Naive thymus-derived CD4-positive, alpha-beta T cell (primary cell): Measurements from ENCODE around the gene MRPS18A. TPM values are rescaled to one million over a fixed set of nuclear protein-coding genes. Genes with fewer than 3 reads are reported as not detected.
"Not testable (repeated sequence)": the region's sequence is repeated elsewhere in the genome, so short reads cannot be mapped to it uniquely, and the experiment has no call there.

Experiments used
- ATAC-seq: fragments of 150-1000 bp; cut with Tn5 transposase; 2 replicates; pipeline ENCODE4 v1.10.0; 2021; ENCODE audit warnings: mild to moderate bottlenecking, moderate library complexity
- CTCF ChIA-PET: fragments of 350-600 bp; sonication (Branson Sonifier 250); formaldehyde crosslinking; loops from one replicate; lab custom pipeline; 2021; ENCODE audit warnings: antibody characterized with exemption; lab: Charles Lee
- POLR2A ChIA-PET: fragments of 350-600 bp; sonication (Branson Sonifier 250); formaldehyde crosslinking; loops from one replicate; lab custom pipeline; 2021; ENCODE audit warnings: antibody characterized with exemption, inconsistent platforms; lab: Charles Lee
- DNase-seq, 9 donors: peaks; one replicate each; pipeline versions ENCODE4 v3.0.0 to v3.0.0-alpha.2; 2020 to 2022; ENCODE audit warnings: mixed read lengths in 1 of 9
- H3K27ac ChIP-seq: one replicate; pipeline ENCODE4 v1.7.0; 2013; ENCODE audit warnings: mild to moderate bottlenecking, low read depth, low read length, moderate library complexity
- H3K27me3 ChIP-seq, 2 donors: one replicate each; pipeline ENCODE4 v1.7.0; 2013; ENCODE audit warnings: low read length in 2 of 2, mild to moderate bottlenecking in 2 of 2, moderate library complexity in 2 of 2; ENCODE audit not compliant: control insufficient read depth in 2 of 2, insufficient read depth in 2 of 2
- H3K36me3 ChIP-seq, 3 experiments: 1 replicate in 2 of 3; 2 replicates in 1 of 3; pipeline ENCODE4 v1.7.0; 2013; ENCODE audit warnings: low read length in 3 of 3, mild to moderate bottlenecking in 3 of 3, moderate library complexity in 1 of 3; ENCODE audit not compliant: insufficient read depth in 3 of 3, control insufficient read depth in 2 of 3
- H3K4me1 ChIP-seq, 2 donors: one replicate each; pipeline ENCODE4 v1.7.0; 2013; ENCODE audit warnings: low read length in 2 of 2, mild to moderate bottlenecking in 2 of 2, moderate library complexity in 1 of 2; ENCODE audit not compliant: control insufficient read depth in 2 of 2, insufficient read depth in 2 of 2
- H3K4me3 ChIP-seq: 2 replicates; pipeline ENCODE4 v1.7.0; 2013; ENCODE audit warnings: mild to moderate bottlenecking, low read length
- H3K9me3 ChIP-seq, 3 experiments: 1 replicate in 2 of 3; 2 replicates in 1 of 3; pipeline ENCODE4 v1.7.0; 2013; ENCODE audit warnings: low read length in 3 of 3; ENCODE audit not compliant: control insufficient read depth in 2 of 3
- H3K27ac Mint-ChIP-seq, 9 donors: one replicate each; pipeline ENCODE4 v1.8.0; 2020 to 2022; ENCODE audit warnings: mixed read lengths in 9 of 9, mild to moderate bottlenecking in 8 of 9, moderate library complexity in 5 of 9, inconsistent platforms in 2 of 9
- H3K27me3 Mint-ChIP-seq, 5 donors: one replicate each; pipeline ENCODE4 v1.8.0; 2021 to 2022; ENCODE audit warnings: mixed read lengths in 5 of 5, mild to moderate bottlenecking in 1 of 5
- H3K36me3 Mint-ChIP-seq, 5 donors: one replicate each; pipeline ENCODE4 v1.8.0; 2020 to 2022; ENCODE audit warnings: mixed read lengths in 5 of 5, mild to moderate bottlenecking in 3 of 5, inconsistent platforms in 1 of 5
- H3K4me1 Mint-ChIP-seq, 7 donors: one replicate each; pipeline ENCODE4 v1.8.0; 2020 to 2022; ENCODE audit warnings: mixed read lengths in 7 of 7, mild to moderate bottlenecking in 3 of 7, inconsistent platforms in 1 of 7
- H3K4me3 Mint-ChIP-seq, 10 donors: one replicate each; pipeline ENCODE4 v1.8.0; 2020 to 2022; ENCODE audit warnings: mild to moderate bottlenecking in 10 of 10, mixed read lengths in 10 of 10, moderate library complexity in 6 of 10, inconsistent platforms in 2 of 10
- H3K9me3 Mint-ChIP-seq, 11 donors: one replicate each; pipeline ENCODE4 v1.8.0; 2020 to 2022; ENCODE audit warnings: mixed read lengths in 11 of 11, mild to moderate bottlenecking in 4 of 11, inconsistent platforms in 1 of 11, moderate library complexity in 1 of 11
- intact Hi-C, 2 donors: fragments of 100-400 bp; cut with micrococcal nuclease; formaldehyde crosslinking; loops; one replicate each; pipeline ENCODE4 v1.15.1; 2023
- polyA plus RNA-seq, 2 donors: library from polyadenylated mRNA; unstranded; fragments of 300-500 nt; fragmentation: Illumina TruSeq; gene quantifications; one replicate each; pipeline ENCODE4 v1.2.3, GENCODE V29; 2021
- total RNA-seq, 6 experiments: library from RNA in 5 of 6; stranded (reverse) in 5 of 6; gene quantifications; 1 replicate in 5 of 6; 2 replicates in 1 of 6; pipeline ENCODE4 v1.2.3 and lab custom pipeline; 2021 to 2026

MRPS18A gene
- total and polyA plus RNA-seq, 7 experiments from 2014 or later, result 20.9 to 68.4 (median 33.6) TPM

DNA sequence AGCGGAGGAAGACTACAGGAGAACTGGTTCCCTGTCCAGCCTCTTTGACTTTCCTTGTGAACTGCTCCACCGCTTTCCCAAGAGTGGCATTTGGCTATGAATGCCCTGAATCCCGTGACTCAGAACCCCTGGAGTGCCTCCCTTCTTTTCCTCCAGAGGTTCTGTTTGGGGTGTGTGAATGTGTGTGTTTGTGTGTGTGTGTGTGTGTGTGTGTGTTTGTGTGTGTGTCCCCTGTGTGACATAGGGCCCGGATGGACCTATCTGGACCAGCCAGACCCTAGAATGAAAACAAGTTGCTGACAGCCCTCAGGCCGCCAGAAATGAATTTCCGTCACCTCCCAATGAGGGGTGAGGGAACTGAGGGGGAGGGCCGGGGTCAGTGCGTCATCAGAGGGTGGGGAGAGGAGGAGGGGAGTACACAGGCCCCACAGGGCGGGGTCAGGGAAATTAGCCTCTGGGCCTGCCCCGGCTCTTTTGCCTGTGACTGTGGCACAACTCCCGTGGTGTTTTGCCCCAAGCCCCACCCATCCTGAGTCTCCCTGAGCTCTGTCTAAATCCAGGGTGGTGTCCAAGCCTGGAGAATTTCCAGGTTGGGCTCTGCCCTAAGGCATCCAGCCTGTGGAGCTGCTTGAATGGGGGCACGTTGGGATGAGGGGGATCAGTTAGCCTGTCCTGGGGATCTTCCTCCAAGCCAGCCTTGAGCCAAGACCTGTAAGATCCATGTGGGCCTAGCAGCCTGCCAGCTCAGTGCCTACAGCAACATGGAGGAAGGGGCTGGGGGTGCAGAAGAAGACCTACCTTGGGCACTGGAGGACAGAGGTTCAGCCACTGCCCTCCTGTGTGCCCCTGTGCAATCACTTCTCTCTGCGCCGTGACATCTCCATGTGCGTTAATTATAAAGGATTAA is 15.2 kb upstream of the MRPS18A start:
- intact Hi-C loops, result no loop called here
- Mint-ChIP-seq H3K9me3 (peaks cover 0 to 2% (median 0%) of the 10 kb centered on the region in 11 donors), H3K4me3 (peak overlapping the region in 1 of 10 donors; percentile 29), H3K27ac (no peak overlapping the region), H3K27me3 (peaks cover 24 to 45% (median 25%) of the 10 kb centered on the region in 5 donors), H3K36me3 (no peaks in the 10 kb centered on the region), H3K4me1 (peaks cover 0 to 11% (median 0%) of the 10 kb centered on the region in 7 donors)
- Histone ChIP-seq H3K4me3 (no peak overlapping the region), H3K27ac (no peak overlapping the region), H3K9me3 (no peaks in the 10 kb centered on the region), H3K4me1 (no peaks in the 10 kb centered on the region), H3K27me3 (no peaks in the 10 kb centered on the region), H3K36me3 (no peaks in the 10 kb centered on the region)
- POLR2A ChIA-PET, result interaction anchor here (0.6 kb wide), 1 partner anchor 105 kb away, joined by 3 read pairs; no protein-coding TSS in a partner anchor
- ATAC-seq (peak; percentile 85), DNase-seq (no peak)
- CTCF ChIA-PET, result no interaction called here

DNA sequence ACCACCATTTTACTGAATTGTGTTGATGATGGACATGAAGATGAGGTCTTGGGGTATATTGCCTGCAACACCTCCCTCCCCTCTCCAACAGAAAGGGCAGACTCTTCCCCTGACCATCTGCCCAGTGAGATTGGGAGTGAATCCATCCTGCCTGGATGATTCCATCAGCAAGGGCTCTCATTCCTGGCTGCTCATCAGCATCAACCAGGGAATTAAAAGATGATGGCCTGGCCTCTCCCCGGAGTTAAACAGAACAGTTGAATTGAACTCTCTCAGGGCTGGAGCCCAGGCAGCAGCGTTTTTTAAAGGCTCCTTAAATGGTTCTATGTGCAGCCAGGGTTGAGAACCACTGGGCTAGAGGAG is 14.6 kb upstream of the MRPS18A start:
- CTCF ChIA-PET, result no interaction called here
- POLR2A ChIA-PET, result no interaction called here
- intact Hi-C loops, result no loop called here

DNA sequence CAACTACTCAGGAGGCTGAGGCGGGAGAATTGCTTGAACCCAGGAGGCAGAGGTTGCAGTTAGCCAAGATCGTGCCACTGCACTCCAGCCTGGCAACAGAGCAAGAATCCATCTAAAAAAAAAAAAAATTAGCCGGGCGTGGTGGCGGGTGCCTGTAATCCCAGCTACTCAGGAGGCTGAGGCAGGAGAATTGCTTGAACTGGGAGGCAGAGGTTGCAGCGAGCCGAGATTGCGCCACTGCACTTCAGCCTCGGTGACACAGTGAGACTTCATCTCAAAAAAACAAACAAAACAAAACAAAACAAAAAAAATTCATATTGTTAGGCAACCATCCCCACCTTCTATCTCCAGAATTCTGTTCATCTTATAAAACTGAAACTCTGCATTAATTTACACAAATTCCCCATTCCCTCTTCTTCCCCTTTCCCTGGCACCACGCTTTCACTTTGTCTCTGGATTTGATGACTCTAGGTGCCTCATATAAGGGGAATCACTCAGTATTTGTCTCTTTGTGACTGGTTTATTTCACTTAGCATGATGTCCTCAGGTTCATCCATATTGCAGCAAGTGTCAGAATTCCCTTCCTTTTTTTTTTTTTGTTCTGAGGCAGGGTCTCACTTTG is 13.5 kb upstream of the MRPS18A start:
- H3K9me3 ChIP-seq, DNase-seq, H3K4me3 ChIP-seq, H3K27me3 ChIP-seq, POLR2A ChIA-PET, H3K36me3 ChIP-seq, H3K4me3 Mint-ChIP-seq, ATAC-seq, H3K9me3 Mint-ChIP-seq, H3K36me3 Mint-ChIP-seq, H3K4me1 ChIP-seq, H3K27ac Mint-ChIP-seq, H3K4me1 Mint-ChIP-seq, intact Hi-C loops, H3K27ac ChIP-seq, CTCF ChIA-PET: not testable (repeated sequence)
- peaks cover 12 to 39% (median 20%) of the 10 kb centered on the region in 5 donors for H3K27me3 Mint-ChIP-seq

More for the DNA sequence above, 14.6 kb upstream of the MRPS18A start:
- H3K36me3 Mint-ChIP-seq, result no peaks in the 10 kb centered on the region
- Histone ChIP-seq H3K9me3 (no peaks in the 10 kb centered on the region), H3K27me3 (no peaks in the 10 kb centered on the region), H3K27ac (no peak overlapping the region), H3K36me3 (no peaks in the 10 kb centered on the region), H3K4me3 (no peak overlapping the region), H3K4me1 (no peaks in the 10 kb centered on the region)
- H3K27me3 Mint-ChIP-seq, result peaks cover 23 to 47% (median 25%) of the 10 kb centered on the region in 5 donors
- ATAC-seq (no peak), DNase-seq (no peak)
- peaks cover 0 to 2% (median 0%) of the 10 kb centered on the region in 11 donors for H3K9me3 Mint-ChIP-seq
- peaks cover 0 to 11% (median 0%) of the 10 kb centered on the region in 7 donors for H3K4me1 Mint-ChIP-seq
- H3K4me3 Mint-ChIP-seq, result no peak overlapping the region
- no peak overlapping the region for H3K27ac Mint-ChIP-seq

DNA sequence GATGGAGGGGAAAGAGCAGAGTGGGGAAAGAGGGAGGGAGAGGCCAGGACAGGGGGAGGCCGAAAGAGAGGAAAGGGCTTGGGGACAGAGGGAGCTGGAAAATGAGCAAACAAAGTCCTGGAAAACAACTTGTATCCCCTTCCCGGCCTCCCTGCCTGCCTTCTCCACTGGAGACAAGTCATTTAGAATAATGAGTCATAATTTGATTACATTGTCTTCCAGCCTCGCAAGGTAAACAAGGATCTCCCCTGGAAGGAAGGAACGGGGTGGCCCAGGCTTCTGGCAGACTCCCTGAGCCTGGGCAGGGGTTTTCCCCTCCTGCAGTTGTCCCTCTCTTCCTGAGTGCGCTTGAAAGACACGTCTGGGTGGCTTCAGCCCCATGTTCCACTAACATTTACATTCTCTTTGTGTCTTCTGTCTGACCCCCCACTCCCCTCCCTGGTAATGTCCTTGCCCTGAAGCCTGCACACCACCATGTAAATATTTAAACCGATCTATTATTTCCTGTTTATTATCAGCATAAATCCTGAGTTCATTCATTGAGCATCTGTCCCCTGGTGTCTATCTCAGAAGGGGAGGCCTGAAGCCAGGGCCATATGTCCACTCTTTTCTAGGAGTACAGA is 12.1 kb upstream of the MRPS18A start:
- no peak overlapping the region for H3K4me3 ChIP-seq

DNA sequence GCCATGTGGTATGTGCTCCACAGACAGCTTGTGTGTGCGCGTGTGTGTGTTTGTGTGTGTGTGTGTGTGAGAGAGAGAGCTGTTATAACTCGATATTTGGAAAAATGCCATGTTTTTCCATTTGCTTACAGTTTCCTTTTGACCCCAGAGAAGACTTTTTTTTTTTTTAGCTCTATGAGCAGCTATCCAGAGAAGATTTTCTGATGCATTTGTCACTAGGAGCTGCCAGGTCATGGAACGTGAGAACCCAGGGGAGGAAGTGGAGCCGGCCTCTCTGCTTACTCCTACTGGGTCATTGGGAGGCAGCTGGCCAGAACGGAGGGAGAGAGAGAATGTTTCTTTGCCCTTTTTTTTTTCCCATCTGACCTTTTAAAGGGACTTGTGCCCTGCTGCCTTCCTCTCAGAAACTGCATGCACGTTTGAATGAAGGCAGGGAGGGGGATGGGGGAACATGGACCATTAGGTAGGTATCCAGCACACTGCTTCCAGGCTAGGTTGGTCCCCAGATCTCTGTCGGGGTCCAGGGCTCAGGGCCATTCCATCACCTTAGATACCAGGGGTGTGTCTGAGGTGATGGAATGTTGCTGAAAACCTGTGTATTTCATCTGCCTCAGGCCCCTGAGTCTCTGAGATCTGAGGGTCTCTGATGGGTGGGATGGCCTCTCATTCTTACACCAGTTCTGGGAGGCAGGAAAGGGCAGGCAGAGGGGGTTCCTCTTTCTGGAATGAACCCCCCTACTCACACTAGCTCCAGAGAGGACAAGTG is 11.2 kb upstream of the MRPS18A start:
- intact Hi-C loops, result no loop called here
- peaks cover 0 to 2% (median 0%) of the 10 kb centered on the region in 11 donors for H3K9me3 Mint-ChIP-seq

More for the DNA sequence above, 12.1 kb upstream of the MRPS18A start:
- H3K9me3 Mint-ChIP-seq, result peaks cover 0 to 2% (median 0%) of the 10 kb centered on the region in 11 donors
- no peak overlapping the region for H3K4me3 Mint-ChIP-seq
- H3K36me3 Mint-ChIP-seq, result no peaks in the 10 kb centered on the region
- Histone ChIP-seq H3K36me3 (no peaks in the 10 kb centered on the region), H3K9me3 (no peaks in the 10 kb centered on the region), H3K4me1 (no peaks in the 10 kb centered on the region), H3K27me3 (no peaks in the 10 kb centered on the region), H3K27ac (no peak overlapping the region)
- ATAC-seq, result no peak
- H3K4me1 Mint-ChIP-seq, result peaks cover 0 to 3% (median 0%) of the 10 kb centered on the region in 7 donors
- peaks cover 6 to 34% (median 19%) of the 10 kb centered on the region in 5 donors for H3K27me3 Mint-ChIP-seq
- H3K27ac Mint-ChIP-seq, result no peak overlapping the region
- CTCF ChIA-PET, result no interaction called here
- intact Hi-C loops, result no loop called here
- POLR2A ChIA-PET, result no interaction called here
- DNase-seq, result no peak

DNA sequence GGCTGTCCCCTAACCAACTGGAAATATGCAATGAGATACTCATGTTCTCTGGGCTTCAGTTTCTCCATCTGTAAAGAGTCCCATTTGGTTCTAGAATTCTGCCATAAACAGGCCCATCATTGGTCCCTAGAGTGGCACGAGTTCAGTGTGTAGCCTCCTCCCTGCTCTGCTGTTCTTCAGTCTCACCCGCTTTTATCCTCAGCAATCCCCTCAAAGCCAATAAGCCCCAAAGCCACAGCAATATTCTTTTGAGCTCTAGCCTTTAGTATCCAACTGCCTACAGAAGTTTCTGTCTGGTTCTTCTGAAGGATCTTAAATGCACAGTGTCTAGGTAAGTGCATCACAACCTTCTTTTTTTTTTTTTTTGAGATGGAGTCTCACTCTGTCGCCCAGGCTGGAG is 9.8 kb upstream of the MRPS18A start:
- CTCF ChIA-PET, result no interaction called here
- Mint-ChIP-seq H3K4me3 (no peak overlapping the region), H3K27ac (no peak overlapping the region), H3K36me3 (no peaks in the 10 kb centered on the region), H3K9me3 (peaks cover 0 to 2% (median 0%) of the 10 kb centered on the region in 11 donors), H3K27me3 (peaks cover 5 to 32% (median 19%) of the 10 kb centered on the region in 5 donors), H3K4me1 (peaks cover 0 to 2% (median 0%) of the 10 kb centered on the region in 7 donors)
- DNase-seq (no peak), ATAC-seq (no peak)
- H3K27me3 ChIP-seq, result no peaks in the 10 kb centered on the region
- intact Hi-C loops, result no loop called here
- no peaks in the 10 kb centered on the region for H3K36me3 ChIP-seq
- POLR2A ChIA-PET, result interaction anchor here (0.6 kb wide), 1 partner anchor 12 kb away, joined by 3 read pairs; no protein-coding TSS in a partner anchor
- no peaks in the 10 kb centered on the region for H3K9me3 ChIP-seq
- H3K4me1 ChIP-seq, result no peaks in the 10 kb centered on the region
- H3K27ac ChIP-seq, result no peak overlapping the region
- no peak overlapping the region for H3K4me3 ChIP-seq

More for the DNA sequence above, 11.2 kb upstream of the MRPS18A start:
- H3K36me3 Mint-ChIP-seq, result no peaks in the 10 kb centered on the region
- H3K4me3 Mint-ChIP-seq, result no peak overlapping the region
- no peak for DNase-seq
- H3K36me3 ChIP-seq, result no peaks in the 10 kb centered on the region
- H3K9me3 ChIP-seq, result no peaks in the 10 kb centered on the region
- H3K27ac ChIP-seq, result no peak overlapping the region
- ChIA-PET POLR2A (interaction anchor here (0.6 kb wide), 1 partner anchor 431 kb away, joined by 3 read pairs; no protein-coding TSS in a partner anchor), CTCF (no interaction called here)
- no peak overlapping the region for H3K27ac Mint-ChIP-seq
- no peaks in the 10 kb centered on the region for H3K27me3 ChIP-seq
- no peak for ATAC-seq
- H3K4me1 Mint-ChIP-seq, result peaks cover 0 to 3% (median 0%) of the 10 kb centered on the region in 7 donors
- H3K4me3 ChIP-seq, result no peak overlapping the region
- peaks cover 6 to 35% (median 22%) of the 10 kb centered on the region in 5 donors for H3K27me3 Mint-ChIP-seq
- H3K4me1 ChIP-seq, result no peaks in the 10 kb centered on the region
